ENCODE data around the gene RAB40B.

The RAB40B gene

GRCh38 chr17:82636626-82637598 is 61.6 kb downstream of the RAB40B start:
- intact Hi-C loops (cut with DNase I) = no loop called here

GRCh38 chr17:82633343-82633742 is 65.2 kb downstream of the RAB40B start:
- intact Hi-C loops (cut with DNase I) = no loop called here
- DNase-seq = no peak

More at GRCh38 chr17:82636626-82637598, 61.6 kb downstream of the RAB40B start:
- peak in 3 of 10 donors; percentile 3 to 31 (median 16) for DNase-seq

GRCh38 chr17:82632451-82632850 is 66.0 kb downstream of the RAB40B start:
- intact Hi-C loops (cut with DNase I) = no loop called here

GRCh38 chr17:82631544-82631943 is 67.0 kb downstream of the RAB40B start:
- peak in 1 of 10 donors; percentile 7 for DNase-seq
- intact Hi-C loops (cut with DNase I) = no loop called here

More at GRCh38 chr17:82632451-82632850, 66.0 kb downstream of the RAB40B start:
- peak in 2 of 10 donors; percentile 0 to 7 for DNase-seq

GRCh38 chr17:82630212-82630611 is 68.3 kb downstream of the RAB40B start:
- intact Hi-C loops (cut with DNase I) = no loop called here
- peak in 3 of 10 donors; percentile 11 to 63 (median 41) for DNase-seq

- intact Hi-C loops (cut with DNase I) = no loop called here
- peak in 3 of 10 donors; percentile 10 to 39 (median 16) for DNase-seq
Measured at GRCh38 chr17:82629748-82630147, 68.8 kb downstream of the RAB40B start.

GRCh38 chr17:82627405-82627804 is 71.1 kb downstream of the RAB40B start:
- intact Hi-C loops (cut with DNase I) = no loop called here
- DNase-seq = peak in 3 of 10 donors; percentile 55 to 76 (median 63)

- peak in 2 of 10 donors; percentile 15 to 16 for DNase-seq
- intact Hi-C loops (cut with DNase I) = no loop called here
Measured at GRCh38 chr17:82623707-82624106, 74.8 kb downstream of the RAB40B start.

- intact Hi-C loops (cut with DNase I) = no loop called here
- DNase-seq = peak in 1 of 10 donors; percentile 60
Measured at GRCh38 chr17:82619641-82620040, 78.9 kb downstream of the RAB40B start.

GRCh38 chr17:82619211-82619610 is 79.3 kb downstream of the RAB40B start:
- DNase-seq = peak in 3 of 10 donors; percentile 8 to 67 (median 53)
- intact Hi-C loops (cut with DNase I) = no loop called here

- intact Hi-C loops (cut with DNase I) = no loop called here
- DNase-seq = peak in 1 of 10 donors; percentile 75
Measured at GRCh38 chr17:82616021-82616711, 82.3 kb downstream of the RAB40B start.

- intact Hi-C loops (cut with DNase I) = no loop called here
Measured at GRCh38 chr17:82615084-82616020, 83.1 kb downstream of the RAB40B start.

GRCh38 chr17:82614095-82614631 is 84.3 kb downstream of the RAB40B start:
- intact Hi-C loops (cut with DNase I) = no loop called here
- DNase-seq = peak in 3 of 10 donors; percentile 6 to 55 (median 24)

More at GRCh38 chr17:82615084-82616020, 83.1 kb downstream of the RAB40B start:
- DNase-seq = peak in 2 of 10 donors; percentile 62 to 63

- intact Hi-C loops (cut with DNase I) = no loop called here
- DNase-seq = peak in 3 of 10 donors; percentile 19 to 88 (median 77)
Measured at GRCh38 chr17:82613283-82614094, 85.0 kb downstream of the RAB40B start.

GRCh38 chr17:82611140-82612058 is 87.1 kb downstream of the RAB40B start:
- intact Hi-C loops (cut with DNase I) = no loop called here
- peak in 1 of 10 donors; percentile 62 for DNase-seq

GRCh38 chr17:82609655-82610054 is 88.8 kb downstream of the RAB40B start:
- no peak for DNase-seq
- intact Hi-C loops (cut with DNase I) = no loop called here

- DNase-seq = no peak
Measured at GRCh38 chr17:82608816-82609215, 89.7 kb downstream of the RAB40B start.

More at GRCh38 chr17:82608816-82609215, 89.7 kb downstream of the RAB40B start:
- intact Hi-C loops (cut with DNase I) = no loop called here
